ENCODE results near the gene ZP1.

Gene ZP1

GRCh38 chr11:60840470-60841430 lies 26.6 kb upstream of the ZP1 start:
- Histone ChIP-seq H3K4me3 (ENCODE audit: low read length, poor library complexity, severe bottlenecking) (peak overlapping the region; percentile 96), H3F3A (ENCODE audit: low read depth) (no peaks in the 10 kb centered on the region), H3K9ac (ENCODE audit: low read depth, low read length, poor library complexity, severe bottlenecking) (peak overlapping the region; percentile 85), H3K9me2 (replicated peaks; ENCODE audit: low read depth, low read length) (no peaks in the 10 kb centered on the region), H3K27me3 (ENCODE audit: insufficient read depth, low read length, poor library complexity, severe bottlenecking) (no peaks in the 10 kb centered on the region), H4K20me1 (ENCODE audit: insufficient read depth, low read length, poor library complexity, severe bottlenecking) (no peaks in the 10 kb centered on the region), H3K4me1 (ENCODE audit: insufficient read depth, low read length, poor library complexity, severe bottlenecking) (peaks cover 55% of the 10 kb centered on the region), H2AFZ (ENCODE audit: low read length) (no peak overlapping the region), H3K79me2 (ENCODE audit: insufficient read depth, low read length) (peaks cover 38% of the 10 kb centered on the region), H3K36me3 (ENCODE audit: insufficient read depth, low read length) (no peaks in the 10 kb centered on the region), H3K9me3 (ENCODE audit: insufficient read depth, low read depth, low read length) (no peaks in the 10 kb centered on the region), H3K4me2 (ENCODE audit: low read depth, low read length, poor library complexity, severe bottlenecking) (peak overlapping the region; percentile 88)
- no peak for TF ChIP-seq EZH2phosphoT487 (IDR thresholded peaks at IDR 0.05; ENCODE audit: borderline replicate concordance)
- no peak for TF ChIP-seq CTCF (conservative IDR thresholded peaks at IDR 0.05; ENCODE audit: low read length)

- Histone ChIP-seq H3K9me3 (ENCODE audit: insufficient read depth, low read depth, low read length) (no peaks in the 10 kb centered on the region), H3K4me3 (ENCODE audit: low read length, poor library complexity, severe bottlenecking) (peak within 1 kb of the TSS; percentile 96), H3K27me3 (ENCODE audit: insufficient read depth, low read length, poor library complexity, severe bottlenecking) (no peaks in the 10 kb centered on the region), H3K9me2 (replicated peaks; ENCODE audit: low read depth, low read length) (no peaks in the 10 kb centered on the region), H3K36me3 (ENCODE audit: insufficient read depth, low read length) (no peaks in the 10 kb centered on the region), H4K20me1 (ENCODE audit: insufficient read depth, low read length, poor library complexity, severe bottlenecking) (no peaks in the 10 kb centered on the region), H2AFZ (ENCODE audit: low read length) (peak within 1 kb of the TSS; percentile 83), H3K9ac (ENCODE audit: low read depth, low read length, poor library complexity, severe bottlenecking) (peak within 1 kb of the TSS; percentile 85), H3K79me2 (ENCODE audit: insufficient read depth, low read length) (peaks cover 44% of the 10 kb centered on the region), H3K4me2 (ENCODE audit: low read depth, low read length, poor library complexity, severe bottlenecking) (peak within 1 kb of the TSS; percentile 88), H3K4me1 (ENCODE audit: insufficient read depth, low read length, poor library complexity, severe bottlenecking) (peaks cover 55% of the 10 kb centered on the region), H3F3A (ENCODE audit: low read depth) (no peaks in the 10 kb centered on the region)
- TF ChIP-seq CTCF (conservative IDR thresholded peaks at IDR 0.05; ENCODE audit: low read length) (no peak), EZH2phosphoT487 (IDR thresholded peaks at IDR 0.05; ENCODE audit: borderline replicate concordance) (no peak)
Measured at GRCh38 chr11:60841797-60842667, 25.3 kb upstream of the ZP1 start, which contains the start of gene CCDC86. Gene CCDC86 (plus strand): TSS chr11:60842113. CDS start chr11:60842125, 12 bp downstream.

- H3F3A ChIP-seq (ENCODE audit: low read depth): no peaks in the 10 kb centered on the region
- no peaks in the 10 kb centered on the region for H3K36me3 ChIP-seq (ENCODE audit: insufficient read depth, low read length)
- H2AFZ ChIP-seq (ENCODE audit: low read length): no peak overlapping the region; the same call in 1 of the 2 replicates
- peaks cover 50% of the 10 kb centered on the region for H3K79me2 ChIP-seq (ENCODE audit: insufficient read depth, low read length)
- H3K9me2 ChIP-seq (replicated peaks; ENCODE audit: low read depth, low read length): no peaks in the 10 kb centered on the region
- H3K4me1 ChIP-seq (ENCODE audit: insufficient read depth, low read length, poor library complexity, severe bottlenecking): peaks cover 51% of the 10 kb centered on the region
- H3K9me3 ChIP-seq (ENCODE audit: insufficient read depth, low read depth, low read length): no peaks in the 10 kb centered on the region
- H3K4me3 ChIP-seq (ENCODE audit: low read length, poor library complexity, severe bottlenecking): peak overlapping the region; percentile 96
- H3K9ac ChIP-seq (ENCODE audit: low read depth, low read length, poor library complexity, severe bottlenecking): peak overlapping the region; percentile 85
- no peaks in the 10 kb centered on the region for H4K20me1 ChIP-seq (ENCODE audit: insufficient read depth, low read length, poor library complexity, severe bottlenecking)
- no peak for TF ChIP-seq CTCF (conservative IDR thresholded peaks at IDR 0.05; ENCODE audit: low read length)
- no peak for TF ChIP-seq EZH2phosphoT487 (IDR thresholded peaks at IDR 0.05; ENCODE audit: borderline replicate concordance)
- peak overlapping the region; percentile 88 for H3K4me2 ChIP-seq (ENCODE audit: low read depth, low read length, poor library complexity, severe bottlenecking)
- no peaks in the 10 kb centered on the region for H3K27me3 ChIP-seq (ENCODE audit: insufficient read depth, low read length, poor library complexity, severe bottlenecking)
Measured at GRCh38 chr11:60842668-60843600, 24.4 kb upstream of the ZP1 start.
